Body of pancreas (tissue), 4 donors: ENCODE measurements around the gene METAP1D.

Source experiments
- POLR2A ChIP-seq, 3 donors: fragments of 450-650 bp; IDR thresholded peaks; one replicate each; pipeline ENCODE4 v1.6.1; 2016; ENCODE audit warnings: antibody characterized with exemption in 3 of 3, mild to moderate bottlenecking in 2 of 3
- TF ChIP-seq, protein P1 (sequence below), 7 experiments: fragments of 450-650 bp in 4 of 7; fragments of 200-600 bp in 3 of 7; sonication (generic) in 3 of 7; IDR thresholded peaks; one replicate each; pipeline ENCODE4 v1.5.1; 2016 to 2019; ENCODE audit warnings: antibody characterized with exemption in 7 of 7

DNA sequence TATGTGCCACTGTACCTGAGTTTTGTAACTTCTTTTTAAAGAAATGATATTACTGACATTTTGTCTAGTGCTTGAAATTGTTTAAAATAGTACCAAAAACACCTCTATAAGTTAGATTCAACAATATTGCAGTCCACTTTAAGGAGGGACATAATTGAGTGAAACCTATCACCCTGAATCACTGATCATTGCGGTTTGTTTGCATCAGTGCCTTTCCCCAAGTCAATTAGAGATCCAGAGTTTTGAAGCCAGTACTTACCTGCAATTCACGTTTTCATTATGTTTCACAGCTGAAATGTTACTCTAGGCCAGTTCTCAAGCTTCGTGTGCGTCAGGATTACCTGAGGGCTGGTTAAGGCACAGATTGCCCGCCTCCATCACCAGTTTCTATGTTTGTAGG lies 58.9 kb downstream of the METAP1D start:
- TF ChIP-seq, protein P1, sequence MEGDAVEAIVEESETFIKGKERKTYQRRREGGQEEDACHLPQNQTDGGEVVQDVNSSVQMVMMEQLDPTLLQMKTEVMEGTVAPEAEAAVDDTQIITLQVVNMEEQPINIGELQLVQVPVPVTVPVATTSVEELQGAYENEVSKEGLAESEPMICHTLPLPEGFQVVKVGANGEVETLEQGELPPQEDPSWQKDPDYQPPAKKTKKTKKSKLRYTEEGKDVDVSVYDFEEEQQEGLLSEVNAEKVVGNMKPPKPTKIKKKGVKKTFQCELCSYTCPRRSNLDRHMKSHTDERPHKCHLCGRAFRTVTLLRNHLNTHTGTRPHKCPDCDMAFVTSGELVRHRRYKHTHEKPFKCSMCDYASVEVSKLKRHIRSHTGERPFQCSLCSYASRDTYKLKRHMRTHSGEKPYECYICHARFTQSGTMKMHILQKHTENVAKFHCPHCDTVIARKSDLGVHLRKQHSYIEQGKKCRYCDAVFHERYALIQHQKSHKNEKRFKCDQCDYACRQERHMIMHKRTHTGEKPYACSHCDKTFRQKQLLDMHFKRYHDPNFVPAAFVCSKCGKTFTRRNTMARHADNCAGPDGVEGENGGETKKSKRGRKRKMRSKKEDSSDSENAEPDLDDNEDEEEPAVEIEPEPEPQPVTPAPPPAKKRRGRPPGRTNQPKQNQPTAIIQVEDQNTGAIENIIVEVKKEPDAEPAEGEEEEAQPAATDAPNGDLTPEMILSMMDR (IDR thresholded peaks at IDR 0.05), result no peak
- no peak for TF ChIP-seq POLR2A (IDR thresholded peaks at IDR 0.05)
